SK-N-SH treated with all-trans-retinoic acid at 6 μM for 48 hours (cell line): Measurements from ENCODE around the gene FKBP6.

ENCODE experiments used
- SNAI2 ChIP-seq: fragments of 250-450 bp; sonication (Bioruptor Pico); IDR thresholded peaks from 2 replicates; pipeline ENCODE4 v1.5.0; 2020; ENCODE audit warnings: mild to moderate bottlenecking, moderate library complexity
- ZNF70 ChIP-seq: fragments of 450-650 bp; formaldehyde crosslinking; IDR thresholded peaks from 2 replicates; pipeline ENCODE4 v1.5.0; 2020; ENCODE audit warnings: mild to moderate bottlenecking, moderate library complexity
- ZNF8 ChIP-seq: fragments of 450-650 bp; formaldehyde crosslinking; IDR thresholded peaks from 2 replicates; pipeline ENCODE4 v1.5.0; 2020; ENCODE audit warnings: mild to moderate bottlenecking, moderate library complexity

DNA sequence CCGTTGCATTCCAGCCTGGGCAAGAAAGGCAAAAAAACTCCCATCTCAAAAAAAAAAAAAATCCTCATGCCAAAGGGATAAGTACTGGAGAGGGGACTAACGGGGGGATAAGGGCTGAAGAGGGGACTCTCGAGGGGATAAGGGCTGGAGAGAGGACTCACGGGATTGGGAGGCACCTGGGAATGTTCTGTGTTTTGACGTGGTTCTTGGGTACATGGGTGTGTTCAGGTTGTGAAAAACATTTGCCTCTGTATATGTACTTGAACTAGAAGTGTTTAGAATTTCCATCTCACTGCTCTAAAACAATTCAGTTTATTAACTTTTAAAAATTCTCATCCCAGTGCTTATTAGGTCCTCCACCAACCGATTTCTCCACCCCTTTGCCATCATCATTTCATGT, 4.5 kb downstream of the FKBP6 start:
- no peak for TF ChIP-seq ZNF70
- TF ChIP-seq SNAI2 (CRISPR knock-in tag), result no peak
- no peak for TF ChIP-seq ZNF8 (CRISPR knock-in tag)
